Spleen (tissue), 11 donors: ENCODE data around the gene RAD51B. TPM values are rescaled to one million over a fixed set of nuclear protein-coding genes. Genes with fewer than 3 reads are reported as not detected.

ENCODE experiments used
- DNase-seq: peaks from one replicate; pipeline ENCODE4 v3.0.0-alpha.2; 2020
- H3K27ac ChIP-seq, 8 donors: fragments of 200-600 bp; sonication (generic) in 7 of 8; 1 replicate in 4 of 8; 2 replicates in 4 of 8; pipeline versions ENCODE4 v1.5.0 to v1.8.0; 2016 to 2021; ENCODE audit warnings: inconsistent platforms in 4 of 8, mild to moderate bottlenecking in 4 of 8, moderate library complexity in 1 of 8
- H3K27me3 ChIP-seq, 7 donors: fragments of 200-600 bp; sonication (generic) in 6 of 7; replicated peaks in 1 of 7; 1 replicate in 4 of 7; 2 replicates in 3 of 7; pipeline versions ENCODE4 v1.5.0 to v1.8.0; 2016 to 2021; ENCODE audit warnings: inconsistent platforms in 3 of 7, mild to moderate bottlenecking in 1 of 7
- H3K36me3 ChIP-seq, 6 donors: fragments of 200-600 bp; sonication (generic) in 5 of 6; 1 replicate in 4 of 6; 2 replicates in 2 of 6; pipeline versions ENCODE4 v1.5.0 to v1.8.0; 2016 to 2021; ENCODE audit warnings: inconsistent platforms in 2 of 6
- H3K4me1 ChIP-seq, 6 donors: fragments of 200-600 bp; sonication (generic) in 5 of 6; 1 replicate in 3 of 6; 2 replicates in 3 of 6; pipeline versions ENCODE4 v1.5.0 to v1.8.0; 2016 to 2021; ENCODE audit warnings: inconsistent platforms in 3 of 6
- H3K4me3 ChIP-seq, 8 donors: fragments of 200-600 bp; sonication (generic) in 7 of 8; 1 replicate in 4 of 8; 2 replicates in 4 of 8; pipeline versions ENCODE4 v1.5.0 to v1.8.0; 2016 to 2021; ENCODE audit warnings: inconsistent platforms in 4 of 8, mild to moderate bottlenecking in 4 of 8, moderate library complexity in 2 of 8
- H3K9me3 ChIP-seq, 8 donors: fragments of 200-600 bp; sonication (generic) in 7 of 8; 1 replicate in 4 of 8; 2 replicates in 4 of 8; pipeline versions ENCODE4 v1.5.0 to v1.8.0; 2016 to 2021; ENCODE audit warnings: inconsistent platforms in 4 of 8
- POLR2A ChIP-seq, 3 donors: fragments of 450-650 bp; IDR thresholded peaks; one replicate each; pipeline ENCODE4 v1.5.1; 2017; ENCODE audit warnings: antibody characterized with exemption in 3 of 3, mild to moderate bottlenecking in 1 of 3
- POLR2AphosphoS5 ChIP-seq, 3 donors: sonication (generic); formaldehyde crosslinking; IDR thresholded peaks; one replicate each; pipeline ENCODE4 v1.5.1; 2017; ENCODE audit warnings: antibody characterized with exemption in 3 of 3
- WGBS, 5 donors: extraction: QIAGEN DNeasy Blood & Tissue Kit in 3 of 5; methylation state at CpG; one replicate each; pipeline versions ENCODE4 v1.1.5 to v1.1.7; 2013 to 2018; 5-methylcytosine and 5-hydroxymethylcytosine counted together
- intact Hi-C: fragments of 100-400 bp; cut with DNase I; formaldehyde crosslinking; loops from one replicate; pipeline ENCODE4 v1.15.0; 2023; ENCODE audit warnings: low total_unique reads
- polyA plus RNA-seq, 3 donors: library from polyadenylated mRNA; stranded (reverse); fragments of 200-250 nt; gene quantifications; one replicate each; pipeline ENCODE4 v1.2.1, GENCODE V29; 2013
- total RNA-seq, 7 donors: library from RNA; depleted of rRNA in 3 of 7; stranded (reverse); fragments of >200 nt in 3 of 7; fragmentation: NEBNext Ultra II Directional in 4 of 7; extraction: Animal tissue kit (Norgen Biotek cat#: 25700) in 4 of 7; gene quantifications; one replicate each; pipeline versions ENCODE4 v1.1.0 to v1.2.1, GENCODE V29; 2016 to 2021
- TF ChIP-seq, protein P1 (sequence below), 11 experiments: fragments of 200-600 bp in 7 of 11; fragments of 450-650 bp in 4 of 11; sonication (generic) in 4 of 11; IDR thresholded peaks in 8 of 11; conservative IDR thresholded peaks in 3 of 11; 1 replicate in 7 of 11; 2 replicates in 4 of 11; pipeline versions ENCODE4 v1.4.0 to v1.8.0; 2016 to 2021; ENCODE audit warnings: antibody characterized with exemption in 11 of 11, inconsistent platforms in 4 of 11, mild to moderate bottlenecking in 1 of 11
- donor health status: healthy with polysubstance abuse.
- donor health status: DM: no; HTN: no; CAD: no; lungs with moderate emphysema.
- donor health status: DM: no; HTN: no; CAD: no.
- donor health status: Bipolar disorder and iron deficiency.
- donor health status: healthy.
- donor health status: DM: no; HTN: no; CAD: no.
- donor health status: DM: yes; HTN: yes; CAD: no.

Gene RAD51B
- total and polyA plus RNA-seq, 10 donors: 4.2 to 43.7 (median 29.8) TPM

DNA sequence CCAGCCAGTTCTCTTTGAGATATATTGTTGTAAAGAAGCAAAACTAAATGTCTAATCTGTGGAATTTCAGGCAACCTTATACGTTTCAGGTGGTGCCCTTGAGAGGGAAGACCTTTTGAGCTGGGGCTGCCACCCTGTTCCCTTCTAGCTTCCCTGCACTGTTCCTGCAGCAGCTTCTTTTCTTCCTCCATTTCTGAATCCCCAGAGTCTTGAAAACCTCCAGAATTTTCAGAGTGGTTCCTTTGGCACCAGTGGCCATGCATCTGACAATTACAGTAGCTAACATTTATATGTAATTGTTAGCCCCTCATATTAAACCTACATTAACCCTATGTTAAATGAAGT, 702.0 kb downstream of the RAD51B start:
- TF ChIP-seq POLR2A (IDR thresholded peaks at IDR 0.05) (no peak), POLR2AphosphoS5 (IDR thresholded peaks at IDR 0.05) (no peak)
- TF ChIP-seq, protein P1, sequence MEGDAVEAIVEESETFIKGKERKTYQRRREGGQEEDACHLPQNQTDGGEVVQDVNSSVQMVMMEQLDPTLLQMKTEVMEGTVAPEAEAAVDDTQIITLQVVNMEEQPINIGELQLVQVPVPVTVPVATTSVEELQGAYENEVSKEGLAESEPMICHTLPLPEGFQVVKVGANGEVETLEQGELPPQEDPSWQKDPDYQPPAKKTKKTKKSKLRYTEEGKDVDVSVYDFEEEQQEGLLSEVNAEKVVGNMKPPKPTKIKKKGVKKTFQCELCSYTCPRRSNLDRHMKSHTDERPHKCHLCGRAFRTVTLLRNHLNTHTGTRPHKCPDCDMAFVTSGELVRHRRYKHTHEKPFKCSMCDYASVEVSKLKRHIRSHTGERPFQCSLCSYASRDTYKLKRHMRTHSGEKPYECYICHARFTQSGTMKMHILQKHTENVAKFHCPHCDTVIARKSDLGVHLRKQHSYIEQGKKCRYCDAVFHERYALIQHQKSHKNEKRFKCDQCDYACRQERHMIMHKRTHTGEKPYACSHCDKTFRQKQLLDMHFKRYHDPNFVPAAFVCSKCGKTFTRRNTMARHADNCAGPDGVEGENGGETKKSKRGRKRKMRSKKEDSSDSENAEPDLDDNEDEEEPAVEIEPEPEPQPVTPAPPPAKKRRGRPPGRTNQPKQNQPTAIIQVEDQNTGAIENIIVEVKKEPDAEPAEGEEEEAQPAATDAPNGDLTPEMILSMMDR (IDR thresholded peaks at IDR 0.05 in 8 of 11, conservative IDR thresholded peaks at IDR 0.05 in 3 of 11): no peak
- Histone ChIP-seq H3K4me3 (no peak overlapping the region), H3K36me3 (no peaks in the 10 kb centered on the region), H3K27ac (peak overlapping the region in 4 of 8 donors; percentile 35 to 75 (median 62)), H3K4me1 (peaks cover 5 to 74% (median 27%) of the 10 kb centered on the region in 6 donors), H3K27me3 (no peaks in the 10 kb centered on the region), H3K9me3 (no peaks in the 10 kb centered on the region)
- intact Hi-C loops: no loop called here
- DNase-seq: no peak
- 65 to 93% (median 78%) methylated on average over 1 of the region's 1 CpG for WGBS, 5 donors

DNA sequence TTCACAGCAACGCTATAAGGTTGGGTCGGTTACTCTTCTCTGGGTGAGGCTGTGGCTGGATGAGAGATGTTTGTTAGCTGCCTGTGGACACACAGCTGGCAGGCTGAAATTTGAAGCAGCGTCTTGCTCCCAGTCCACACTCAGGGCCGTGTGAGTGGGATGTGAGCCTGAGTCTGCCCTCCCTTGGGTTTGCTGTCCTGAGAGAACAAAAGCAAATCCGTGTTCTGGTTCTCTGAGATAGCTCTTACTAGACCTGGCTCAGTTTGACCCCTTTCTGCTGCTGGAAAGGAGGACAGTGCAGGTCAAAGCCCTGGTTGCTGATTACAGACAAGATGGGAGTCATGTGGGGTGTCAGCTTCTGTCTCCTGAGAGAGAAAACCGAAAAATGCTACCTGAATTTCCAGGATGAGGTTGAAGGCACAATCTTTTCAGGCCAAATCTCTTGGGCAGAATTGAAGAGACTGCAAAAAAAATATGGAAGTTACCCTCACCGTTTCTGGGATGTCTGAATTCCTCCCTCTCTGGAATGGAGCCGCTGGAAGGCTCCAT, 702.5 kb downstream of the RAD51B start:
- H3K36me3 ChIP-seq: no peaks in the 10 kb centered on the region
- no peak for DNase-seq
- TF ChIP-seq POLR2A (IDR thresholded peaks at IDR 0.05): no peak
- no peaks in the 10 kb centered on the region for H3K9me3 ChIP-seq
- no peaks in the 10 kb centered on the region for H3K27me3 ChIP-seq
- 85 to 89% (median 86%) methylated on average over 8 of the region's 8 CpGs for WGBS, 5 donors
- H3K4me1 ChIP-seq: peaks cover 5 to 71% (median 27%) of the 10 kb centered on the region in 6 donors
- intact Hi-C loops: no loop called here
- H3K4me3 ChIP-seq: no peak overlapping the region
- peak overlapping the region in 4 of 8 donors; percentile 37 to 75 (median 53) for H3K27ac ChIP-seq

DNA sequence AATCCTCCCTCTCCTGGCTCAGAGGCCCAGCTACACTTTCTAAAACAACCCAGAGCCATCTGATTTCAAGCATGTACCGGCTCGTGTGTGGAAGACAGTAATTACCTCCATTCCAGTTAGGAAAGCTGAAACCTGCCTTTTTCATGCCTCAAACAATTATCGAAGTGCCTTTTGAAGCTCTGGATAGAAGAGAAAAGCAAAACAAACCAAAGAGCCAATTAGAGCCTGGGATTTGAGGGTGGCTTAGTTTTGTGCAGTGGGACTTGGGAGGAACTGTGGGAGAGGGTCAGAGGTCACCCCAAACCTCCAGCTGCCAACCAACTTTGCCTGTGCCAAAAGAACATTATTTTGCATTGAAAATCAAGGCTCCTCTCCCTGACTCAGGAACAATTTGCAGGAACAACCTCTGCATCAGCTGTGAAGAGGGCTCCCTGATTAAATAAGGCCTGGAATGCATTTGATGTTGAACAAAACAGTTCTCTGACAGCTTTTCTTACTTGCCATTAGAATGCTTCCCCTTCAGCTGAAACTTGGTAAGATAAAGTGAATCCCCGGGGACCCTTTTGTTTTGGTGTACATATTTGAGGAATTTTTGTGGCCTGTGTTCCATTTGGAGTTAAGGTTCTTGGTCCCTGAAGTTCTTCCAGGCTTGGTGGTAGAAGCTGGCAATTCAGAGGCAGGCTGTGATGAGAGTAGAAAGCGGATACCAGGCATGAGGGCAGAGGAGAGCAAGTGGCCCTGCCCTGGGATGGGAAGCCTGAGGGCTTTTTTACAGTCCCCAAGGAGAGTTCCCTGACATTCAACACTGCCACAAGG, 703.1 kb downstream of the RAD51B start:
- Histone ChIP-seq H3K9me3 (no peaks in the 10 kb centered on the region), H3K27me3 (no peaks in the 10 kb centered on the region), H3K4me1 (peaks cover 11 to 71% (median 31%) of the 10 kb centered on the region in 6 donors), H3K27ac (peak overlapping the region in 5 of 8 donors; percentile 16 to 75 (median 47)), H3K4me3 (no peak overlapping the region), H3K36me3 (no peaks in the 10 kb centered on the region)
- 81 to 92% (median 89%) methylated on average over 5 of the region's 5 CpGs for WGBS, 5 donors
- DNase-seq: no peak
- TF ChIP-seq, protein P1 (IDR thresholded peaks at IDR 0.05 in 8 of 11, conservative IDR thresholded peaks at IDR 0.05 in 3 of 11): no peak
- no peak for TF ChIP-seq POLR2A (IDR thresholded peaks at IDR 0.05)
- TF ChIP-seq POLR2AphosphoS5 (IDR thresholded peaks at IDR 0.05): no peak
- intact Hi-C loops: no loop called here

DNA sequence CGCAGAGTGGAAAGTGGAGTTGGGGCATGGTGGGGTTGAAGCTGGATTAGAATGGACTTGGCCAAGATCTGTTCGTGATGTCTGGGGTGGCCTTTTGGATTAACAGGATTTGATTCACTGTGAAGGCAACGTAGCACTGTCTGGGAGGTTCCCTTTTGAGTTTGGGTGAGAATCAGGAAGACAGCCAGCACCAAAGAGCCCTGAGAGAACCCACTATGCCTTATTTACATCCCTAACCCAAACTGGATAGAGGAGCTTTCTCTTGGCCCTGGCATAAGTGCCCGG, 703.7 kb downstream of the RAD51B start:
- intact Hi-C loops: no loop called here

More for the DNA sequence above, 703.7 kb downstream of the RAD51B start:
- Histone ChIP-seq H3K27ac (peak overlapping the region in 5 of 8 donors; percentile 16 to 75 (median 47)), H3K4me3 (no peak overlapping the region), H3K9me3 (no peaks in the 10 kb centered on the region), H3K36me3 (no peaks in the 10 kb centered on the region), H3K4me1 (peaks cover 16 to 71% (median 37%) of the 10 kb centered on the region in 6 donors), H3K27me3 (no peaks in the 10 kb centered on the region)
- DNase-seq: no peak
- TF ChIP-seq POLR2AphosphoS5 (IDR thresholded peaks at IDR 0.05): no peak
- TF ChIP-seq, protein P1 (IDR thresholded peaks at IDR 0.05 in 8 of 11, conservative IDR thresholded peaks at IDR 0.05 in 3 of 11): no peak
- TF ChIP-seq POLR2A (IDR thresholded peaks at IDR 0.05): no peak
- 76 to 89% (median 87%) methylated on average over 4 of the region's 4 CpGs for WGBS, 5 donors
